Measurements from ENCODE around the gene HERC2. TPM values are rescaled to one million over a fixed set of nuclear protein-coding genes. Genes with fewer than 3 reads are reported as not detected.
"Not testable (repeated sequence)": the region's sequence is repeated elsewhere in the genome, so short reads cannot be mapped to it uniquely, and the experiment has no call there.

The HERC2 gene
- total RNA-seq, 1 experiment from 2014 or later, result 40.0 TPM

DNA sequence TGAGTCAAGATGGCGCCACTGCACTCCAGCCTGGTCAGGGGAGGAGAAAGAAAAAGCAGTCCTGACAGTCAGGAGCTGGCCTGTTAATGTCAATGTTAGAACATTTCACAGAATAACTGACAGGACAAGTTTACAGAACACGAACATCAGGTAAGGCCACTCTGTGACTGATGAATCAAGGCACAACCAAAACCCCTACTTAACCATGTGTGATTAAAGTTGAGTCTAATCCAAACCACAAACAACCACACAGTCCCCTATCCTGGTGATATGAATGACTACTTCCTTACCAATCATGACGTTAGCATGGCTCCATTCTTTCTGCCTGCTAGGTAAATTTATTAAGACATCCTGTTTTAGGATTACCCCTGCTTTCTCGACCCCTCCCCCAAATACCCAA, 124.3 kb downstream of the HERC2 start:
- H3K4me1 ChIP-seq (replicated peaks); H3K36me3 ChIP-seq; DNase-seq (ENCODE audit: low read depth in 1 of 2, low spot score in 2 of 2); H3K9me3 ChIP-seq (replicated peaks); H3K27ac ChIP-seq; H3K4me3 ChIP-seq; H3K27me3 ChIP-seq (replicated peaks): not testable (repeated sequence)

DNA sequence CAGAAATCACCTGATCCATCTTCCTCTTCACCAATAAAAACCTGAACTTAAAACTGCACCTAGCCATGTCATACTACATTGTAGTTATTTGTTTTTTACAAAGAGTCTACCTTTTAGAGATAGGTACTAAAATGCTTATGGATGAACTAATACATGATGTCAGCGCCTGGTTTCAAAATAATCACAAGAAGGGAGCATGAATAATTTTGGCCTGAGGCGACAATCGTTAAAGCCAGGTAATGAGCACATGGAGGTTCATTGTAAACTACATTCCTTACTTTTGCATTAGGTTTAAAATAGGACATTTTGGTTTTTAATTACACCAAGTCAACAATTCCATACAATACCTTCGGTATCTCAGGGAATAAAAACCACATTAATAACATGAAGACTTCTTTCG, 125.4 kb downstream of the HERC2 start:
- H3K36me3 ChIP-seq, result peaks cover 11% of the 10 kb centered on the region
- not testable (repeated sequence) for H3K27ac ChIP-seq; H3K27me3 ChIP-seq (replicated peaks); H3K4me1 ChIP-seq (replicated peaks); H3K4me3 ChIP-seq; H3K9me3 ChIP-seq (replicated peaks); DNase-seq (ENCODE audit: low read depth in 1 of 2, low spot score in 2 of 2)

DNA sequence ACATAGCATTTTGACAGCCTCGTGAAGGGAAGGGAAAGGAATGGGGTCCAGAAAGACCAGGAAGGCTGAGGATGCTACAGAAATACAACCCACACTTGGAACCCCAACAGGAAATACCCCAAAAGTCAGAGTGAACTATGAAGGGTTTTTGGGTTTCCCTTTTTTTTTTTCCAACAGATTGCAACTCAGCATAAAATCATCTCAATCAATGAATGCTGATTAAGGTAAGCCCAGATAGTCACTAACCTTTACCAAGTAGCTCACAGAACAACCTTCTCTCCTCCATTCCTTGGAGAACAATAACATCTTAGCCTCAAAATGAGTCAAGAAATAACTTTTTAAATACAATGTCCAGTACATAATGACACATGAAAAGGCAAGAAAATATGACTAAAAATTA, 129.2 kb downstream of the HERC2 start:
- no peaks in the 10 kb centered on the region for H3K27me3 ChIP-seq (replicated peaks)
- no peak overlapping the region for H3K27ac ChIP-seq
- H3K4me1 ChIP-seq (replicated peaks), result no peaks in the 10 kb centered on the region
- H3K36me3 ChIP-seq, result peaks cover 39% of the 10 kb centered on the region
- H3K9me3 ChIP-seq (replicated peaks), result no peaks in the 10 kb centered on the region
- no peak overlapping the region for H3K4me3 ChIP-seq
- DNase-seq (ENCODE audit: low read depth in 1 of 2, low spot score in 2 of 2), result no peak

DNA sequence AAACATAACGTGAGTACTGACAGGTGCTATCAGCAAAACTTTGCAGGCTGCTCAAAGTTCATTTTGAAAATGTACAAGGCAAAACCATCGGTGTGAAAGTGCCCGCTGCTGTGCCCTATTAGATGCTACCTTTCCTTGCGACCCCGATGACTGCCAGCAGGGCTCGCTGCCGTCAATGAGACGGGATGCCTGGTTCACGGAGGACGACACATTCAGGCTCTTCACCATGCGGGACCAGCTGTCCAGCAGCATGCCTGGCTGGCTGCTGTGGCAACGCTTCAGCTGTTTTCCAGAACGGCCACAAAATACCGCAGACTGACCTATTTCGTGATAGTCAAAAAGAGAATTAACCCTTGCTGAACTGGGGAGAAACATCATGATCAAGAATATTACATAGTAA, 130.1 kb downstream of the HERC2 start:
- no peak overlapping the region for H3K4me3 ChIP-seq
- H3K27ac ChIP-seq, result 0 out of 2 replicates have a peak overlapping the region, but pooled peaks have one; percentile 16
- peak; percentile 17 to 64 for DNase-seq (ENCODE audit: low read depth in 1 of 2, low spot score in 2 of 2)

DNA sequence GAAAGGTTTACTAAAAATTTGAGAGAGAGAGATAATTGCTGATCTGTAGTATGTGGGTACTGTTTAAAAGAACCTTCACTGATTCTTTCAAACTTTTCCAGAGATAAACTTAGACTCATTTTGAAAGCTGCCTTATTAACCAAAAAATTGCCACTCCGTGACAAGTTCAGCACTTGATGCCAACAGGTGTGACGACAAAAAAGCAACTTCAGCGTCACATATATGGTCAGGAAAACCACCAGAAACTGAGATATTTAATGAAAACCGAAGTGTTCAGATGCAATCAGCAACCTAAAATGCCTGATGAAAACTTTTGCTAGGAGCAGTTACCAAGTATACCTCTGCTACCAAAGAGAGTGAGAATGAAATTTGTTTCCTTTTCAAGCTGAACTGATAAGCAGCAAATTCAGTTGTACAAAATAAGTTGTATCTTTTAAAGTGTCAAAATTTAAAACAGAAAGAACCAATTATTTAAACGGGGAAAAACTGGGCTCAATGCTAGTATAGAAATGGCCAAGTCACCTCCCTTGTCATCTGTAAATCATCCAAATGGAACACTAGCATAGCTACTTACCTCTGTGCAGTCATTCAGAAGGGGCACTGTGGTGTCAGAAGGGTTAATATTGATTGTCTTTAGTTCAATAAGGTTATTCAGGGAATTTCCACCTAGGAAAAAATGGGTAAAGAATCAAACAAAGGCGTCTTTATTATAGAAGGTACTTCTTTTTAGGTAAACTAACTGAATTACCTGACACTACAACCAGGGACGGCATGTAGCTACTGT, 131.4 kb downstream of the HERC2 start:
- Histone ChIP-seq H3K9me3 (replicated peaks) (no peaks in the 10 kb centered on the region), H3K4me1 (replicated peaks) (no peaks in the 10 kb centered on the region), H3K27ac (no peak overlapping the region), H3K36me3 (peaks cover 58% of the 10 kb centered on the region), H3K27me3 (replicated peaks) (no peaks in the 10 kb centered on the region), H3K4me3 (no peak overlapping the region)
- no peak for DNase-seq (ENCODE audit: low read depth in 1 of 2, low spot score in 2 of 2)

More for the DNA sequence above, 130.1 kb downstream of the HERC2 start:
- Histone ChIP-seq H3K4me1 (replicated peaks) (no peaks in the 10 kb centered on the region), H3K9me3 (replicated peaks) (no peaks in the 10 kb centered on the region), H3K36me3 (peaks cover 48% of the 10 kb centered on the region), H3K27me3 (replicated peaks) (no peaks in the 10 kb centered on the region)

DNA sequence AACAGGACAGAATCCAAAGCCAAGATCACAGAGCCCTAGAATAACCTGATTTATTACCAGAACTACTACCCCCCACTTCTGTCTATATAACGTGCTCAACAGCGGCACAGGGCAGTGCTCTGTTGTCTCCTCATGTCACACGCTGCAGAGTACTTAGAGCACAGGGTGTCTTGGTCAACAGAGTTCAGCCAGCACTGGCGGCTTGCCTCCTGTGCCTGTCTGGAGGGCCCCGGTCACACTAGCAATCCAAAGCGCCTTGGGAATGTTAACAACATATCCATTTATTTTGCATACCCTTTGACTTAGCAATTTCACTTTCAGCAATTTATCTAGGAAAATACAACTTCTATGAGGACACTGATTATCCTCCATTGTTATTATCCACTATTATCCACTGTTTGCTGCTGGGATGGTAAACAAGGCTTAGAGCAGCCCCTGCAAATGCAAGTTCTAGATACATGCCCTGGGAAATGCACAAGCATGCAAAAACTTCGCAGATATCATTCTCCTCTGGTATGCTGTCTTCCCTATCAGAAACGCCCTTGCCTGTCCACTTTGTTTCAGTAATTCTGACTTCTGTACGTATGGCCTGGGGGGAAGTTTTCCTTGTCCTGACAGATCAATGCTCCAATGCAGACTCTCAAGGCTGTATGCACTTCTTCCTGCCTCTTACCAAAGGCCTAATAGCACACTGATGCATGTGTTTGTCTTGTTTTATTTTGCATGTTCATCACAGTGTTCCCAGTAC, 136.7 kb downstream of the HERC2 start:
- Histone ChIP-seq H3K4me1 (replicated peaks) (no peaks in the 10 kb centered on the region), H3K27me3 (replicated peaks) (no peaks in the 10 kb centered on the region), H3K4me3 (no peak overlapping the region), H3K27ac (no peak overlapping the region), H3K36me3 (peaks cover 65% of the 10 kb centered on the region), H3K9me3 (replicated peaks) (no peaks in the 10 kb centered on the region)
- DNase-seq (ENCODE audit: low read depth in 1 of 2, low spot score in 2 of 2), result no peak

DNA sequence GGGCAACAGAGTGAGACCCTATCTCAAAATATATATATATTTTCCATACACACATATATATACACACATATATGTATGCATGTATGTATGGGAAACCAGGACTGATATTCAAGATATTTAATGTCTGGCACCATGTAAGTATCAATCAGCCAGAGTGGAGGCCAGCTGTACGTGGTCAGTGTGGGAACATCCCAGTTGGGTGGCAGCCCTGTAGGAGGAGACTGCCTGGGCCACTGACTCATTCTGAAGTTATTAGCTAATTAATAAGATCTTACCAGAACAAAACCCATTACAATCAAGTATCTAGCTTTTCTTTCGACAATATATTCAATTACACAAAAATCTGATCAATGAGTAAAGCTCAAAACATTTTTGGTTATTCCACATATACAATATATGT, 137.8 kb downstream of the HERC2 start:
- Histone ChIP-seq H3K4me1 (replicated peaks) (no peaks in the 10 kb centered on the region), H3K36me3 (peaks cover 71% of the 10 kb centered on the region), H3K4me3 (no peak overlapping the region), H3K27me3 (replicated peaks) (no peaks in the 10 kb centered on the region), H3K27ac (no peak overlapping the region), H3K9me3 (replicated peaks) (no peaks in the 10 kb centered on the region)
- DNase-seq (ENCODE audit: low read depth in 1 of 2, low spot score in 2 of 2), result no peak

DNA sequence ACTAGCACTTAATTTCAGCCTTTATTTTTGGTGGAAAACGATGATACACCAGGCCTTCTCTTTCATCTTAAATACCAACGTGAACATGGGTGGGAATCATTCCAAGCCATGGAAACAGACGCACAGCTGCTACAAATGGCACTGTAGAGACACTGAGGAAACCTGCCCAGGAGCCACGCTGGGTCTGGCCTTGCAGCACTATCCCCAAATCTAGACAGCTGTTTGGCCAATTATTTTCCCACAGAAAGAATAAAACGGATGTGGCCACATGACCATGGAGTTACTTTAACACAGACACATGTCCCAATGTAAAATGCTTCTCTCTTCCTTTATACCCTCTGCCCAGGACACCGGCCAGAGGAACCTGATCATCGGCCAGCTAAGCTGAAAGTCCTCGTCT, 139.2 kb downstream of the HERC2 start:
- no peak for DNase-seq (ENCODE audit: low read depth in 1 of 2, low spot score in 2 of 2)
- Histone ChIP-seq H3K27ac (no peak overlapping the region), H3K9me3 (replicated peaks) (no peaks in the 10 kb centered on the region), H3K36me3 (peaks cover 72% of the 10 kb centered on the region), H3K4me1 (replicated peaks) (no peaks in the 10 kb centered on the region), H3K27me3 (replicated peaks) (no peaks in the 10 kb centered on the region), H3K4me3 (no peak overlapping the region)

DNA sequence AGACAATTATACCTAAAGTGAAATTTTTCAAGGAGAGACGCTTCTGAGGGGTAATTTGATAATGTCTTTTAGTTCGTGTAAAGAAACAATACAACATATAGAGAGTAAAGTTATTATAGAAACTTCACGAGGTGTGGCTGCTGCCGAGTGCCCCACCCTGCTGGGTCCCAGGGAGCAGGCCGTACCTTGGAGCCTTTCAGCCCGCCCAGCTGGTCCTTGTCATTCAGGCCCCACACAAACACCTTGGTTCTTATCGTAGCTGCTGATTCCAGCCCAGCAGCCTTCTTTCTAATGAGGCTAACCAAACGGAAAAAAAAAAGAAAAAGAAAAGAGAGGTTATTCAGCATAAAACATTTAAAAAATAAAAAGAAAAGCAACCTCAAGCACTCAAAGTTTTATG, 139.8 kb downstream of the HERC2 start:
- no peaks in the 10 kb centered on the region for H3K4me1 ChIP-seq (replicated peaks)
- no peak for DNase-seq (ENCODE audit: low read depth in 1 of 2, low spot score in 2 of 2)
- no peaks in the 10 kb centered on the region for H3K9me3 ChIP-seq (replicated peaks)
- H3K27ac ChIP-seq, result no peak overlapping the region
- H3K4me3 ChIP-seq, result no peak overlapping the region
- H3K36me3 ChIP-seq, result peaks cover 72% of the 10 kb centered on the region
- H3K27me3 ChIP-seq (replicated peaks), result no peaks in the 10 kb centered on the region

DNA sequence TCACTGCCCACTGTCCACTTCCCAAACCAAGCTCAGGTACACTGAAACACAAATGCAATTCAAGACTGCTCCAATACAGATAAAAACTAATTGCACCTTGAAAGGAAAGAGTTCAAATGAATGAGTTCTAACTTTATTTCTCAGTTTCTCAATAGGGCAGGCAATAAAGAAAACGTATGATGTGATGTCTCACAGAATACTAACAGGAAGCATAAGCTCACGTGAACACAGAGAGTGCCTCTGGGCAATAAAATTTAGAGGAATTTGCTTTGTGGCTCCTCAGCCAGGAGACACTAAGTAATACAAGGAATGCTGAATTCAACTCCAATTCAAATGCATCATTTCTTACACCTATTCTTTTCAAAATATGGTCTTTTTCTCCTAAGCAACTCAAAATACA, 140.6 kb downstream of the HERC2 start:
- H3K4me1 ChIP-seq (replicated peaks), result no peaks in the 10 kb centered on the region
- no peak for DNase-seq (ENCODE audit: low read depth in 1 of 2, low spot score in 2 of 2)
- H3K4me3 ChIP-seq, result no peak overlapping the region
- no peaks in the 10 kb centered on the region for H3K9me3 ChIP-seq (replicated peaks)
- peaks cover 72% of the 10 kb centered on the region for H3K36me3 ChIP-seq
- no peaks in the 10 kb centered on the region for H3K27me3 ChIP-seq (replicated peaks)
- no peak overlapping the region for H3K27ac ChIP-seq

DNA sequence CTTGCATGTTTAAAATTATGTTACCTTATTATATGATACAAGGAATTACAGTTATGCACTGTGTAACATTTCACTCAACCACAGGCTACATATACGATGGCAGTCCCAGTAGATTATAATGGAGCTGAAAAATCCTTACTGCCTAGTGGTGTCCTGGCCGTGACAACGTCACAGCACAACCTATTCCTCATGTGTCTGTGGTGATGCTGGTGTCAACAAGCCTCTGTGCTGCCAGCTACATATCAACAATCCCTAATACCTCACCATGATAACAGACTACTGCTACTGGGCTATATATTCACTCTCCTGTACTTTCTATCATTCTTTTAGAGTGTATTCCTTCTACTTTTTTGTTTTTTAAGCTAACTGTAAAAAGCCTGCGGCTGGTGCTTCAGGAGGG, 142.7 kb downstream of the HERC2 start:
- H3K27ac ChIP-seq, result no peak overlapping the region
- peaks cover 61% of the 10 kb centered on the region for H3K36me3 ChIP-seq
- no peaks in the 10 kb centered on the region for H3K27me3 ChIP-seq (replicated peaks)
- no peaks in the 10 kb centered on the region for H3K4me1 ChIP-seq (replicated peaks)
- H3K4me3 ChIP-seq, result no peak overlapping the region
- no peaks in the 10 kb centered on the region for H3K9me3 ChIP-seq (replicated peaks)
- DNase-seq (ENCODE audit: low read depth in 1 of 2, low spot score in 2 of 2), result no peak

DNA sequence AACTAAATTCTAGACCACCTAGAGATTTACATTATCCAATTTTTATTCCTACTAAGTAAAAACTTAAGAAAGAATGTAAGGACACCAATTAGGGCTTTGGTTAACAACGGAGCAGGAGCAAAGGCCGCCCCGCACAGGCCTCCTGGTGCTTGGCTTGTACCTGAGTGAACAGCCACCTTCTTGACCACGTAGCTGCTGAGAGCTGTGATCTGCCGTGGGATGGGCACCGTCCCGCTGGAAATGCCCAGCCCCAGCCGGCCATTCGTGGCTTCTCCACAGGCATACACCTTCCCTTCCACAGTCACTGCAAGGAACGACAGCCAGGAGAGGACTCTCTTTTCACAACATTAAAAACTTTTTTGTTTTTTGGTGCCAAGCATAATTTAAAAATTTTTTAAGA, 143.3 kb downstream of the HERC2 start:
- Histone ChIP-seq H3K9me3 (replicated peaks) (no peaks in the 10 kb centered on the region), H3K27ac (no peak overlapping the region), H3K36me3 (peaks cover 61% of the 10 kb centered on the region), H3K4me1 (replicated peaks) (no peaks in the 10 kb centered on the region), H3K4me3 (no peak overlapping the region), H3K27me3 (replicated peaks) (no peaks in the 10 kb centered on the region)
- no peak for DNase-seq (ENCODE audit: low read depth in 1 of 2, low spot score in 2 of 2)

DNA sequence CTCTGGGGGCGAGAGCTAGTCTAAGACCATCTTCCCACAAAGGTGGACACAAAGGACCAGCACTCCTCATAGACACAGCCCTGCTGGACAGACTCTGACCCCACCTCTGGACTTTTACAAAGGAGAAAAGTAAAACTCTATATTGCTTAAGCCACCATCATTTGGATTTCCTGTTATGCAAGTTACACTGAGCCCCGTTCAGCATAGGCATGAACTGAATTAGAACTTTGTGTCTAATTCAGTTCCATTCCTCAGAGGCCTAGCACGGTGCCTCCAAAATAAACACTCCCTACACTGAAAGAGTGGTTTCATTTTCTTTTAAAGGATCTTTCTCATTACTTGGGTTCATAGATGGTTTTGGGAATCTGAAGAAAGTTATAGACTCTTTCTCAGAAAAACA, 143.7 kb downstream of the HERC2 start:
- DNase-seq (ENCODE audit: low read depth in 1 of 2, low spot score in 2 of 2), result no peak
- Histone ChIP-seq H3K27ac (no peak overlapping the region), H3K27me3 (replicated peaks) (no peaks in the 10 kb centered on the region), H3K36me3 (peaks cover 60% of the 10 kb centered on the region), H3K9me3 (replicated peaks) (no peaks in the 10 kb centered on the region), H3K4me1 (replicated peaks) (no peaks in the 10 kb centered on the region), H3K4me3 (no peak overlapping the region)

DNA sequence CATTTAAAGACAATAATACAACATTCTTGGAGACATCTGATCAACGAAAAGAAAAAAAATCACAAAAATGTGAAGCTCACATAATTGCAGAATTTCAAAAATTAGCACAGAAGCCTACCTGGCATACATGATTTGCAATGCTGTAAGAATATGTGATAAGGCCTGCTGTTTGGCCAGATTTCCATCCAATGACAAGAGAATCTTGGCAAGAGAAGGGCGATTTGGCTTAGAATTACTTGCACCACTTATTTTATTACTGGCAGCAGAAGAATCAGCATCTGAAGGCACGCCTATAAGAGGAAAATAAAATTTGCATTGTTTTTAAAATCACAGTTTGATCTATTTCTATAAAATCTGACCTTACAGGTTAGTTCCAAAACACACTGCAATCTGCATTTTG, 152.6 kb downstream of the HERC2 start:
- no peak for DNase-seq (ENCODE audit: low read depth in 1 of 2, low spot score in 2 of 2)
- Histone ChIP-seq H3K27me3 (replicated peaks) (no peaks in the 10 kb centered on the region), H3K36me3 (peaks cover 52% of the 10 kb centered on the region), H3K9me3 (replicated peaks) (no peaks in the 10 kb centered on the region), H3K4me3 (no peak overlapping the region), H3K4me1 (replicated peaks) (no peaks in the 10 kb centered on the region), H3K27ac (no peak overlapping the region)

Data from SJSA1 (cell line).